GM23338 (cell line): ENCODE measurements around the gene COLQ. TPM values are rescaled to one million over a fixed set of nuclear protein-coding genes. Genes with fewer than 3 reads are reported as not detected.

Experiments used
- ATAC-seq: fragments of 200-7000 bp; cut with Tn5 transposase; 3 replicates; pipeline ENCODE4 v1.9.1; 2020
- DNase-seq: peaks from one replicate; pipeline ENCODE4 v3.0.0-alpha.2; 2015; ENCODE audit warnings: low spot score
- H2AFZ ChIP-seq: fragments of 200-600 bp; sonication (generic); 2 replicates; pipeline ENCODE4 v1.8.0; 2016; ENCODE audit warnings: antibody characterized with exemption, mild to moderate bottlenecking, moderate library complexity
- H3F3A ChIP-seq: fragments of 200-600 bp; sonication (generic); replicated peaks from 2 replicates; pipeline ENCODE4 v1.8.0; 2017; ENCODE audit warnings: antibody characterized with exemption, mixed run types, low read depth
- H3K27ac ChIP-seq: fragments of 200-600 bp; sonication (generic); 2 replicates; pipeline ENCODE4 v1.6.1; 2016; ENCODE audit warnings: low read depth
- H3K27me3 ChIP-seq: fragments of 200-600 bp; sonication (generic); 2 replicates; pipeline ENCODE4 v1.8.0; 2016; ENCODE audit warnings: mild to moderate bottlenecking, mixed run types, moderate library complexity; ENCODE audit not compliant: insufficient read depth
- H3K36me3 ChIP-seq: fragments of 200-600 bp; sonication (generic); 2 replicates; pipeline ENCODE4 v1.8.0; 2016; ENCODE audit warnings: mild to moderate bottlenecking; ENCODE audit not compliant: insufficient read depth
- H3K4me1 ChIP-seq: fragments of 200-600 bp; sonication (generic); 2 replicates; pipeline ENCODE4 v1.8.0; 2016; ENCODE audit warnings: mild to moderate bottlenecking, moderate library complexity; ENCODE audit not compliant: insufficient read depth
- H3K4me2 ChIP-seq: fragments of 200-600 bp; sonication (generic); 2 replicates; pipeline ENCODE4 v1.7.1; 2017; ENCODE audit warnings: mixed run types
- H3K4me3 ChIP-seq: fragments of 200-600 bp; sonication (generic); 2 replicates; pipeline ENCODE4 v1.6.1; 2016; ENCODE audit warnings: mixed run types
- H3K79me2 ChIP-seq: fragments of 200-600 bp; sonication (generic); replicated peaks from 2 replicates; pipeline ENCODE4 v1.8.0; 2017; ENCODE audit warnings: mild to moderate bottlenecking; ENCODE audit not compliant: insufficient read depth
- H3K9me2 ChIP-seq: fragments of 200-600 bp; sonication (generic); 2 replicates; pipeline ENCODE4 v1.8.0; 2017; ENCODE audit not compliant: insufficient read depth
- H4K20me1 ChIP-seq: fragments of 200-600 bp; sonication (generic); replicated peaks from 2 replicates; pipeline ENCODE4 v1.8.0; 2017; ENCODE audit warnings: mild to moderate bottlenecking; ENCODE audit not compliant: insufficient read depth
- H3K27ac Mint-ChIP-seq: 2 replicates; pipeline ENCODE4 v1.8.0; 2020; ENCODE audit warnings: inconsistent platforms, mild to moderate bottlenecking, moderate library complexity, mixed read lengths
- H3K27me3 Mint-ChIP-seq: 3 replicates; pipeline ENCODE4 v1.8.0; 2022; ENCODE audit warnings: low read depth, mild to moderate bottlenecking, moderate library complexity, mixed read lengths, inconsistent platforms; ENCODE audit not compliant: insufficient read depth, poor library complexity
- H3K36me3 Mint-ChIP-seq: 3 replicates; pipeline ENCODE4 v1.8.0; 2021; ENCODE audit warnings: low read depth, mild to moderate bottlenecking, inconsistent platforms, moderate library complexity, mixed read lengths
- H3K4me1 Mint-ChIP-seq: 3 replicates; pipeline ENCODE4 v1.8.0; 2020; ENCODE audit warnings: mild to moderate bottlenecking, inconsistent platforms, mixed read lengths
- H3K4me3 Mint-ChIP-seq: 3 replicates; pipeline ENCODE4 v1.8.0; 2021; ENCODE audit warnings: moderate library complexity, mild to moderate bottlenecking, inconsistent platforms, mixed read lengths
- H3K9me3 Mint-ChIP-seq: 3 replicates; pipeline ENCODE4 v1.8.0; 2020; ENCODE audit warnings: moderate library complexity, mild to moderate bottlenecking, inconsistent platforms, mixed read lengths
- CREB1 ChIP-seq: fragments of 250-450 bp; sonication (Bioruptor Pico); IDR thresholded peaks from 2 replicates; pipeline ENCODE4 v1.5.0; 2020; ENCODE audit warnings: low read depth, mild to moderate bottlenecking, moderate library complexity
- EZH2 ChIP-seq: fragments of 200-600 bp; sonication (generic); IDR thresholded peaks from one replicate; pipeline ENCODE4 v1.8.0; 2017; ENCODE audit warnings: antibody characterized with exemption, mild to moderate bottlenecking, low read depth; ENCODE audit not compliant: unreplicated experiment
- EZH2phosphoT487 ChIP-seq: fragments of 200-600 bp; sonication (generic); IDR thresholded peaks from one replicate; pipeline ENCODE4 v1.8.1; 2018; ENCODE audit warnings: antibody characterized with exemption; ENCODE audit not compliant: unreplicated experiment
- JUNB ChIP-seq: IDR thresholded peaks from one replicate; pipeline ENCODE4 v1.6.1; 2016; ENCODE audit warnings: antibody characterized with exemption; ENCODE audit not compliant: unreplicated experiment
- NANOG ChIP-seq: IDR thresholded peaks from 2 replicates; pipeline ENCODE4 v1.6.1; 2016; ENCODE audit warnings: antibody characterized with exemption, borderline replicate concordance
- POLR2AphosphoS5 ChIP-seq: IDR thresholded peaks from 2 replicates; pipeline ENCODE4 v1.6.1; 2016; ENCODE audit warnings: antibody characterized with exemption, low read depth
- STAT1 ChIP-seq: IDR thresholded peaks from one replicate; pipeline ENCODE4 v1.6.1; 2016; ENCODE audit warnings: antibody characterized with exemption; ENCODE audit not compliant: unreplicated experiment
- ZNF114 ChIP-seq: fragments of 250-450 bp; sonication (Bioruptor Pico); IDR thresholded peaks from 2 replicates; pipeline ENCODE4 v1.5.0; 2020; ENCODE audit warnings: mild to moderate bottlenecking, moderate library complexity
- ZNF331 ChIP-seq: fragments of 250-450 bp; sonication (Bioruptor Pico); IDR thresholded peaks from 2 replicates; pipeline ENCODE4 v1.5.0; 2020; ENCODE audit warnings: low read depth, mild to moderate bottlenecking, moderate library complexity
- polyA plus RNA-seq: library from polyadenylated mRNA; unstranded; fragments of >200 nt; fragmentation: Nextera tagmentation; extraction: Ambion mirVana; gene quantifications from 2 replicates; pipeline ENCODE4 v1.2.1, GENCODE V29; 2016
- total RNA-seq: library from RNA; depleted of rRNA; stranded (reverse); fragments of >200 nt; shearing (Covaris generic); gene quantifications from 2 replicates; pipeline ENCODE4 v1.2.3, GENCODE V29; 2014
- TF ChIP-seq, protein P1 (sequence below), 2 experiments: fragments of 200-600 bp in 1 of 2; sonication (generic) in 1 of 2; conservative IDR thresholded peaks; 2 replicates each; pipeline versions ENCODE4 v1.5.1 to v1.6.1; 2016 to 2017; ENCODE audit warnings: antibody characterized with exemption in 2 of 2, low read depth in 2 of 2, mild to moderate bottlenecking in 2 of 2, moderate library complexity in 1 of 2
- TF ChIP-seq, protein P2 (sequence below): IDR thresholded peaks from 2 replicates; pipeline ENCODE4 v1.6.1; 2016; ENCODE audit warnings: antibody characterized with exemption
- TF ChIP-seq, protein P3 (sequence below): IDR thresholded peaks from one replicate; pipeline ENCODE4 v1.6.1; 2018; ENCODE audit warnings: antibody characterized with exemption; ENCODE audit not compliant: unreplicated experiment

The COLQ gene
- total and polyA plus RNA-seq, 2 experiments from 2014 or later, result 0.78 to 2.0 TPM

DNA sequence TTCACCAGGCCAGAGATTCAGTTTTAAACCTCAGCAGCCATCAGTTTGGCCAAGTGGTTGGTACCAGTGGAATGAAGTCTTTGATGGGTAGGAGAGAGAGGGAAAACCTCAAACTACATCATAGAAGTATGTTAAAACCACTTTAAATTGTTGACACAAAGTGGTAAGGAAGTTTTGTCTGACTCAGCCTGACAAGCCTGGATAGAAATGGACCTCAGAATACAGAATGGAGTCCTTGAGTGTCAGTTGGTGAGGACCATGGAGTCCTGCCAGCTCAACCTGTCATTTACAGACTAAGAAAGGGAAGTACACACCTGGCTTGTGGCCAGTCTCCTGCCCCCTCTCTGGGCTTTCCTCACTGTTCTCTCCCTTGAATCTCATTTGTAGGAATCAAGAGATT is 82.0 kb downstream of the COLQ start:
- no peaks in the 10 kb centered on the region for H3K4me1 Mint-ChIP-seq
- DNase-seq, result no peak
- no peak overlapping the region for H2AFZ ChIP-seq

DNA sequence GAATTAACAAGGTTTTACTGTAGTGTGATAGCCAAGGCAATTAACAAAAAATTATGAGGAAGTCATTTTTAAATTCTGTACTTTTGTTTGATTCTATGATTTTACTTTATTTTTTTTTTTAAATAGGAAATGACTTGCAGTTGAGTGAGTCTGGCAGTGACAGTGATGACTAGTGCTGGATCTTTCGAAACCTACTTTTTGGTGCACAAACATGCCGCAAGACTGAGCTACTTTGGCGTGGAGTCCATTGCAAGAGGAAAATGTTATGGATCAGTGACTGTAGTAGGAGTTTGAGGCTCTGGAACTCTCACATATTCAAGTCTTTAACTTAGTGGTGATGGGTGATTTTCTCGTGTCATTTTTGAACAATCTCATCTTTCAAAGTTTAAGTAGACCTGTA is 82.5 kb downstream of the COLQ start:
- peaks cover 60% of the 10 kb centered on the region for H3K36me3 ChIP-seq
- H2AFZ ChIP-seq, result no peak overlapping the region
- H3K4me1 Mint-ChIP-seq, result no peaks in the 10 kb centered on the region
- no peaks in the 10 kb centered on the region for H3F3A ChIP-seq
- no peak overlapping the region for H3K27ac Mint-ChIP-seq
- no peak overlapping the region for H3K4me3 Mint-ChIP-seq
- ATAC-seq, result no peak
- peaks cover 6% of the 10 kb centered on the region for H4K20me1 ChIP-seq
- no peaks in the 10 kb centered on the region for H3K27me3 Mint-ChIP-seq
- H3K27ac ChIP-seq, result no peak overlapping the region
- H3K36me3 Mint-ChIP-seq, result peaks cover 75% of the 10 kb centered on the region
- H3K4me3 ChIP-seq, result no peak overlapping the region
- H3K79me2 ChIP-seq, result no peaks in the 10 kb centered on the region
- no peaks in the 10 kb centered on the region for H3K9me3 Mint-ChIP-seq
- H3K9me2 ChIP-seq, result no peaks in the 10 kb centered on the region
- no peak overlapping the region for H3K4me2 ChIP-seq
- H3K4me1 ChIP-seq, result no peaks in the 10 kb centered on the region
- H3K27me3 ChIP-seq, result no peaks in the 10 kb centered on the region
- no peak for DNase-seq
- TF ChIP-seq, protein P1, sequence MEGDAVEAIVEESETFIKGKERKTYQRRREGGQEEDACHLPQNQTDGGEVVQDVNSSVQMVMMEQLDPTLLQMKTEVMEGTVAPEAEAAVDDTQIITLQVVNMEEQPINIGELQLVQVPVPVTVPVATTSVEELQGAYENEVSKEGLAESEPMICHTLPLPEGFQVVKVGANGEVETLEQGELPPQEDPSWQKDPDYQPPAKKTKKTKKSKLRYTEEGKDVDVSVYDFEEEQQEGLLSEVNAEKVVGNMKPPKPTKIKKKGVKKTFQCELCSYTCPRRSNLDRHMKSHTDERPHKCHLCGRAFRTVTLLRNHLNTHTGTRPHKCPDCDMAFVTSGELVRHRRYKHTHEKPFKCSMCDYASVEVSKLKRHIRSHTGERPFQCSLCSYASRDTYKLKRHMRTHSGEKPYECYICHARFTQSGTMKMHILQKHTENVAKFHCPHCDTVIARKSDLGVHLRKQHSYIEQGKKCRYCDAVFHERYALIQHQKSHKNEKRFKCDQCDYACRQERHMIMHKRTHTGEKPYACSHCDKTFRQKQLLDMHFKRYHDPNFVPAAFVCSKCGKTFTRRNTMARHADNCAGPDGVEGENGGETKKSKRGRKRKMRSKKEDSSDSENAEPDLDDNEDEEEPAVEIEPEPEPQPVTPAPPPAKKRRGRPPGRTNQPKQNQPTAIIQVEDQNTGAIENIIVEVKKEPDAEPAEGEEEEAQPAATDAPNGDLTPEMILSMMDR (conservative IDR thresholded peaks at IDR 0.05; ENCODE audit: low read depth in 2 of 2), result no peak
- TF ChIP-seq JUNB, result no peak
- no peak for TF ChIP-seq NANOG
- TF ChIP-seq, protein P2, sequence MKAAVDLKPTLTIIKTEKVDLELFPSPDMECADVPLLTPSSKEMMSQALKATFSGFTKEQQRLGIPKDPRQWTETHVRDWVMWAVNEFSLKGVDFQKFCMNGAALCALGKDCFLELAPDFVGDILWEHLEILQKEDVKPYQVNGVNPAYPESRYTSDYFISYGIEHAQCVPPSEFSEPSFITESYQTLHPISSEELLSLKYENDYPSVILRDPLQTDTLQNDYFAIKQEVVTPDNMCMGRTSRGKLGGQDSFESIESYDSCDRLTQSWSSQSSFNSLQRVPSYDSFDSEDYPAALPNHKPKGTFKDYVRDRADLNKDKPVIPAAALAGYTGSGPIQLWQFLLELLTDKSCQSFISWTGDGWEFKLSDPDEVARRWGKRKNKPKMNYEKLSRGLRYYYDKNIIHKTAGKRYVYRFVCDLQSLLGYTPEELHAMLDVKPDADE, result no peak
- TF ChIP-seq CREB1, result no peak
- no peak for TF ChIP-seq STAT1
- TF ChIP-seq EZH2, result no peak
- TF ChIP-seq POLR2AphosphoS5, result no peak
- TF ChIP-seq ZNF331, result no peak
- TF ChIP-seq ZNF114 (CRISPR knock-in tag), result no peak
- TF ChIP-seq, protein P3, sequence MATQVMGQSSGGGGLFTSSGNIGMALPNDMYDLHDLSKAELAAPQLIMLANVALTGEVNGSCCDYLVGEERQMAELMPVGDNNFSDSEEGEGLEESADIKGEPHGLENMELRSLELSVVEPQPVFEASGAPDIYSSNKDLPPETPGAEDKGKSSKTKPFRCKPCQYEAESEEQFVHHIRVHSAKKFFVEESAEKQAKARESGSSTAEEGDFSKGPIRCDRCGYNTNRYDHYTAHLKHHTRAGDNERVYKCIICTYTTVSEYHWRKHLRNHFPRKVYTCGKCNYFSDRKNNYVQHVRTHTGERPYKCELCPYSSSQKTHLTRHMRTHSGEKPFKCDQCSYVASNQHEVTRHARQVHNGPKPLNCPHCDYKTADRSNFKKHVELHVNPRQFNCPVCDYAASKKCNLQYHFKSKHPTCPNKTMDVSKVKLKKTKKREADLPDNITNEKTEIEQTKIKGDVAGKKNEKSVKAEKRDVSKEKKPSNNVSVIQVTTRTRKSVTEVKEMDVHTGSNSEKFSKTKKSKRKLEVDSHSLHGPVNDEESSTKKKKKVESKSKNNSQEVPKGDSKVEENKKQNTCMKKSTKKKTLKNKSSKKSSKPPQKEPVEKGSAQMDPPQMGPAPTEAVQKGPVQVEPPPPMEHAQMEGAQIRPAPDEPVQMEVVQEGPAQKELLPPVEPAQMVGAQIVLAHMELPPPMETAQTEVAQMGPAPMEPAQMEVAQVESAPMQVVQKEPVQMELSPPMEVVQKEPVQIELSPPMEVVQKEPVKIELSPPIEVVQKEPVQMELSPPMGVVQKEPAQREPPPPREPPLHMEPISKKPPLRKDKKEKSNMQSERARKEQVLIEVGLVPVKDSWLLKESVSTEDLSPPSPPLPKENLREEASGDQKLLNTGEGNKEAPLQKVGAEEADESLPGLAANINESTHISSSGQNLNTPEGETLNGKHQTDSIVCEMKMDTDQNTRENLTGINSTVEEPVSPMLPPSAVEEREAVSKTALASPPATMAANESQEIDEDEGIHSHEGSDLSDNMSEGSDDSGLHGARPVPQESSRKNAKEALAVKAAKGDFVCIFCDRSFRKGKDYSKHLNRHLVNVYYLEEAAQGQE, result no peak
- no peak for TF ChIP-seq EZH2phosphoT487

More for the DNA sequence above, 82.0 kb downstream of the COLQ start:
- no peak overlapping the region for H3K27ac ChIP-seq
- no peaks in the 10 kb centered on the region for H3K27me3 ChIP-seq
- Mint-ChIP-seq H3K27me3 (no peaks in the 10 kb centered on the region), H3K4me3 (no peak overlapping the region), H3K36me3 (peaks cover 70% of the 10 kb centered on the region), H3K9me3 (no peaks in the 10 kb centered on the region), H3K27ac (no peak overlapping the region)
- no peaks in the 10 kb centered on the region for H3F3A ChIP-seq
- no peak for TF ChIP-seq STAT1
- TF ChIP-seq, protein P1 (conservative IDR thresholded peaks at IDR 0.05; ENCODE audit: low read depth in 2 of 2), result no peak
- TF ChIP-seq EZH2phosphoT487, result no peak
- no peak overlapping the region for H3K4me3 ChIP-seq
- H3K4me2 ChIP-seq, result no peak overlapping the region
- no peaks in the 10 kb centered on the region for H3K4me1 ChIP-seq
- peaks cover 57% of the 10 kb centered on the region for H3K36me3 ChIP-seq
- H3K9me2 ChIP-seq, result no peaks in the 10 kb centered on the region
- ATAC-seq, result no peak
- H4K20me1 ChIP-seq, result peaks cover 6% of the 10 kb centered on the region
- no peaks in the 10 kb centered on the region for H3K79me2 ChIP-seq
